Omental fat pad (tissue), 4 donors: ENCODE results near the gene ZNF616. TPM values are rescaled to one million over a fixed set of nuclear protein-coding genes. Genes with fewer than 3 reads are reported as not detected.
"Not testable (repeated sequence)": the region's sequence is repeated elsewhere in the genome, so short reads cannot be mapped to it uniquely, and the experiment has no call there.

Source experiments
- ATAC-seq: fragments of 150-250 bp; one replicate; pipeline ENCODE4 v1.9.1; 2016; ENCODE audit warnings: mild to moderate bottlenecking, moderate library complexity; ENCODE audit not compliant: low FRiP score
- DNase-seq: peaks from one replicate; pipeline ENCODE4 v3.0.0-alpha.2; 2019; ENCODE audit warnings: low spot score
- CTCF ChIP-seq, 3 donors: fragments of 450-650 bp; IDR thresholded peaks; one replicate each; pipeline ENCODE4 v1.5.1; 2016 to 2017; ENCODE audit warnings: antibody characterized with exemption in 3 of 3, mild to moderate bottlenecking in 3 of 3, moderate library complexity in 2 of 3
- total RNA-seq, 4 donors: library from RNA; depleted of rRNA; stranded (reverse); fragments of >200 nt; gene quantifications; one replicate each; pipeline ENCODE4 v1.1.0, GENCODE V29; 2016

Gene ZNF616
- total RNA-seq, 4 donors from 2014 or later, result 3.0 to 7.1 (median 6.1) TPM

GRCh38 chr19:52110780-52111179 is 29.0 kb downstream of the ZNF616 start:
- no peak for TF ChIP-seq CTCF (IDR thresholded peaks at IDR 0.05)
- ATAC-seq, result no peak
- no peak for DNase-seq

DNA sequence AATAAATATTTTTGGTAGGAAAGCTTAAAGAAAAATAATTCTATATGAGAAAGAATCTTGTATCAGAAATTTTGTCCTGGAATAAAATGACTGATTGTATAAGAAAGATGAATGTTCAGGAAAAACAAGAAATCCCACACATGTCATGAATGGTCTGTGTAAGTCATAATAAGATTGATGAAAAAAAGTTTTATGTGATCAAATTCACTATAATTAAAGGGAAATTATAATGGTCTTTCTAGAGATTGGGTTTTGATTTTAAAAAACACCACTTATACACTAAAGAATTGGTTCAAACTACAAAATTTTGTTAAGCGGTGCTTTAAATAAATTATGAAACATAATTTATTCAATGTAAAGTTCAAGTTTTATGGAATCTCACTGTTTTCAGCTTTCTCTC is 37.0 kb downstream of the ZNF616 start:
- no peak for ATAC-seq
- TF ChIP-seq CTCF (IDR thresholded peaks at IDR 0.05), result no peak

DNA sequence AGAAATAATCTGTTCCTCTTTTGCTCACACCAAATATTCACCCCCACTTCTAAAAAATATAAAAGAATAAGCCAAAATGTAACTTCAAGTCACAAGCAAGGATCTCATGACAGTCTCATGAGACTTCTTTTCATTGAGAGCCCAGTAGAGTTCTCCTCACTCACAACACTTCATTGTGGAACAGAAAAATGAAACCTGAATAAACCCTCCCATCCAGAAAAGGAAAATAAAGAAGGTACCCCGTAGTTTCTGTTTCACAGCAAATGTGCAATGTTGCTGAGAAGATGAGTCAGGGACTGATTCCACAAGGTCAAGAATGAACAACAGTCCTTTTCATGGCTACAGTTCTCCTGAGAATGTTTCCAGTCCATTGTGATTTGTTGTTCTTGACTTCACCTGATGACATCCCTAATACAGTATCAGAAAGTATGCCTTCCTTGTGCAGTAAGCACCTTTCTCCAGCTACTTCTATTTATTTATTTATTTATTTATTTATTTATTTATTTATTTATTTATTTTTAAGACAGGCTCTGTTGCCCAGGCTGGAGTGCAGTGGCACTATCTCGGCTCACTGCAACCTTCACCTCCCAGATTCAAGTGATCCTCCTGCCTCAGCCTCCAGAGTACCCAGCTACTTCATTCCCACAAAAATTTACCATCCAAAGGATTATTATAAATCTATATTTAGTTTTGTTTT is 37.7 kb downstream of the ZNF616 start:
- DNase-seq (no peak), ATAC-seq (no peak)
- no peak for TF ChIP-seq CTCF (IDR thresholded peaks at IDR 0.05)

More for the DNA sequence above, 37.0 kb downstream of the ZNF616 start:
- no peak for DNase-seq

DNA sequence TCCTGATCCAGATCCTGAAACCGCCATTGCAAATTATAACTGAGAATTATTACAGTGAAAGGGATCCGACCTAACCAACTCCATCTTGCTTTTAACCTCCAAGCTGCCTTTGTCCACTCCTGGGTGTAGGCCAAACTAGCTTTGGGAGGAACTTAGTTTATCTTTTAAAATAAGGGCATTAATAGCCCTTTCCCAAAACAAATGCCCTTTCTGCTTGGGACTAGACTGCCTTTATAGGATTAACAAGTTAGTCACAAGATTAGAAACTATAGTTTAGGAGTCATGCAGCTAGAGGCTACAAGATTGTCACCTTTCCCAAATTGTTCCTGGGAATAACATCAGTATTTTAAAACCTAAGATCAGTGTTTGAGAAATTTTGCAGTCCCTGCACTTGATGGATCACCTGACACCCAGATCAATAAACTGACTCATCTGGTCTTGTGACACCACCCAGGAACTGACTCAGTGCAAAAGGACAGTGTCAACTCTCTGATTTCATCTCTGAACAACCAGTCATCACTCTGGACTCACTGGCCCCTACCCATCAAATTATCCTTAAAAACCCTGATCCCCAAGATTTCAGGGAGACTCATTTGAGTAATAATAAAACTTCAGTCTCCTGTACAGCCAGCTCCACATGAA is 40.1 kb downstream of the ZNF616 start:
- no peak for ATAC-seq

GRCh38 chr19:52096416-52096815 is 43.3 kb downstream of the ZNF616 start:
- not testable (repeated sequence) for ATAC-seq, DNase-seq

More for the DNA sequence above, 40.1 kb downstream of the ZNF616 start:
- no peak for TF ChIP-seq CTCF (IDR thresholded peaks at IDR 0.05)
- no peak for DNase-seq

DNA sequence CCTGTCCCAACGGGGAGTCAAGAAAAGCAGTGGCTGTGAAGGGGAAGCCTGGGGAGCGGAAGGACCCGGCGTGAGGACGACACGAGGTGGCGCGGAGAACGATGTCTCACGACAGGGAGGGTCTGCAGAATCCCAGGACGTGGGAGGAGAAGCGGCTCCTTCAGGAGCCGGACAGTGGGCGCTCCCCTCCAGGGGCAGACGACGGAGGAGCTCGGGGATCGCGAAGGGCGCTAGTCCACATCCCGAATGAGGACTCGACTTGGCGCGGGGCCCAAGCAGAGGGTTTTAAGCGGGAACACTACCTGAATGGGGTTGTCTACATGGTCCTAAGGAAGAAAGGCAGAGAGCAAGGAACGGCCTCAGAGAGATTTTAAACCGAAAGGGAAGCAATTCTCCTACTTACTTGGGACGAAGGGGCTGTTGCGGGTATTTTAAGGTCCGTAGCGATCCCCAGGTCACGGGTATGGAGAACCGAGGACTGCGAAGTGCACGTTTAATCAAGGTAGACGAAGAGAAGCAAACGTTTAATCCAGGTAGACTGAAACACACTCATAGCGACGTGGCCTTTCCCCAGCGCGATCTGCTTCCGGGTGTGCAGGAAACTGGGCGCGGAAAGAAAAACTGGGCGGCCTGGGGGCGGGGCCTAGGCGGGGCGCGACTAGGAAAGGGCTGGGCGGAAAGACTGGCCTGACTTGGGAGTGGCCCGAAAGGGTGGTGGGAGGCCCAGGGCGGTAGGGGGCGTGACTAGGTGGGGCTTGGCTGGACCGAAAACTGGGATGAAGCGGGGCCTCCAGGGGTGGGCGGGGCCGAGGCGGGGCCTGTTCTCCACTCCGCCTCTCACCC is 44.3 kb downstream of the ZNF616 start, which contains the start of gene ZNF841:
Gene ZNF841, minus strand, starts transcription at position 594 of the 843 bp plus-strand sequence. CDS start 10,964 bp downstream, outside the sequence.
- peak; percentile 99 for ATAC-seq
- TF ChIP-seq CTCF (IDR thresholded peaks at IDR 0.05), result no peak

GRCh38 chr19:52094526-52095130 is 45.1 kb downstream of the ZNF616 start:
- no peak for DNase-seq
- TF ChIP-seq CTCF (IDR thresholded peaks at IDR 0.05), result no peak
- no peak for ATAC-seq

More for the DNA sequence above, 44.3 kb downstream of the ZNF616 start, which contains the start of gene ZNF841:
- DNase-seq, result peak; percentile 79
